Right renal pelvis (tissue), 4 donors: ENCODE measurements around the gene CYP2A7. TPM values are rescaled to one million over a fixed set of nuclear protein-coding genes. Genes with fewer than 3 reads are reported as not detected.
"Not testable (repeated sequence)": the region's sequence is repeated elsewhere in the genome, so short reads cannot be mapped to it uniquely, and the experiment has no call there.

Experiments
- DNase-seq, 4 donors: peaks; one replicate each; pipeline ENCODE4 v3.0.0-alpha.2; 2013; ENCODE audit warnings: low read depth in 4 of 4, low spot score in 3 of 4, missing footprints in 1 of 4
- polyA plus RNA-seq, 4 donors: library from polyadenylated mRNA; unstranded; fragments of 120-200 nt; gene quantifications; one replicate each; pipeline ENCODE4 v1.2.1, GENCODE V29; 2013; ENCODE audit not compliant: insufficient read length in 4 of 4

Gene CYP2A7
- polyA plus RNA-seq, 4 donors = not detected

DNA sequence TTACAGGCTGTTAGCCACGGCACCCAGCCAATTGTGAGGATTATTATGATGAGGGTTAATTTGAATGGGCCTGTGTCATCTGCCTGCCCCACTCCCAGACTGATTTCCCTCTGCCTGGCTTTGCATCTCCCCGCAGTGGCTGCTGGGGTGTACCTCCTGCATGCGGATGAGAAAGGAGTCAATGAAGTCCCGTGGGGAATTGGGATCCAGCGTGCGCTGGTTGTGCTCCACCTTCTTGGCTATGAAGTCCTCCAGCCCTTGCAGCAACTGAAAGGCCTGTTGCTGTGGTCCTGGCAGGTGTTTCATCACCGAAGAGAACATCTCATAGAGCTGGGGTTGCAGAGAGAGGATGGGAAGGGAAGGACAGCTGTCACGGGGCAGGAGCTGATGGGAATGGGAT is 35.3 kb downstream of the CYP2A7 start:
- DNase-seq = not testable (repeated sequence)

DNA sequence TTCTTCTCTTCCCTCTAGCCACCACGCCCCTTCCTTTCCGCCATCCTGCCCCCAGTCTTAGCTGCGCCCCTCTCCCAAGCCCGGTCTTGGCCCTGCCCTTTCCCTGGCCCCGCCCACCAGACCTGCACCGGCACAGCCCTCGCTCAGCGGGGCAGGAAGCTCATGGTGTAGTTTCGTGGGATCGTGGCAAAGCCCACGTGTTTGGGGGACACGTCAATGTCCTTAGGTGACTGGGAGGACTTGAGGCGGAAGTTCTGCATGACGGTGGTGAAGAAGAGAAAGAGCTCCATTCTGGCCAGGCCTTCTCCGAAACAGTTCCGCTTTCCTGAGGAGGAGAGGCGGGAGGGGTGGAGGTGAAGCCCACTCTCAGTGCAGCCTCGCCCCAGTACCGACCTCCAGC is 38.4 kb downstream of the CYP2A7 start:
- DNase-seq = not testable (repeated sequence)

DNA sequence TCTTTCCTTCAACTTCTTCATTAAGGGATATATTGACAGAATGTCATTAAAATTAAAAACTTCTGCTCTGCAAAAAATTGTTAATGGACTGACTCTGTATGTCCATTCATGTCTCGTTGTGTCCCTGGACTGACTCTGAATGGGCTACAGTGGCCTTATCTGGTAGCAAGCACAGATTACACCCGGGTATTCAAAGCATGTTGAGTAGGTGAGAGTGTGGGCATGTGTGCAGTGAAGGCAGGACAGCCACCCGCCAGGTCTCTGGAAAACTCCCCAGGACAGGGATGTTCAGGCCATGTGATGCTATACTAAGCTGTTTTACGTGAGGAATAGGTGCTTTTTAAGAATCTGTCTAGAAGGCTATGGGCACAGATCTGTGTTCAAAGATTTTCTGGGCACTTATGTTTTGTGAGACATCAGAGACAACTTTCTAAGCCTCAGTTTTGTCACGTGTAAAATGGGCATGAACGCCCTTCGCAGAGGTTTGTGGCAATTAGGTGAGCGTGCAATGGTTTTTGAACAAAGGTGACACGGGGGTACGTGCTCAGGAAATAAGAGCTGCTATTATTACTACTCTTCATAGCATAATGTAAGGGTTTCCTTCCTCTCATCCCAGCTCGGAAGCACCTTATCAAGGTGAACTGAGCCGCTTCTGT is 38.9 kb downstream of the CYP2A7 start:
- DNase-seq = not testable (repeated sequence)

DNA sequence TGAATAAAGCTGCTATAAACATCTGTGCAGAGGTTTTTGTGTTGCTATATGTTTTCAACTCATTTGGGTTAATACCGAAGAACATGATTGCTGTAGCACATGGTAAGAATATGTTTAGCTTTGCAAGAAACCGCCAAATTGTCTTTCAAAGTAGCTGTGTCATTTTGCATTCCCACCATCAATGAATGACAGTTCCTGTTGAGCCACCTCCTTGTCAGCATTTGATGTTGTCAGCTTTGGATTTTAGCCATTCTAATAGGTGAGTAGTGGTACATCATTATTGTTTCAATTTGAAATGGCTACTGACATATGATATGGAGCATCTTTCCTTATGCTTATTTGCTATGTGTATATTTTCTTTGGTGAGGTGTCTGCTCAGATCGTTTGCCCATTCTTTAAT is 40.0 kb downstream of the CYP2A7 start:
- not testable (repeated sequence) for DNase-seq

DNA sequence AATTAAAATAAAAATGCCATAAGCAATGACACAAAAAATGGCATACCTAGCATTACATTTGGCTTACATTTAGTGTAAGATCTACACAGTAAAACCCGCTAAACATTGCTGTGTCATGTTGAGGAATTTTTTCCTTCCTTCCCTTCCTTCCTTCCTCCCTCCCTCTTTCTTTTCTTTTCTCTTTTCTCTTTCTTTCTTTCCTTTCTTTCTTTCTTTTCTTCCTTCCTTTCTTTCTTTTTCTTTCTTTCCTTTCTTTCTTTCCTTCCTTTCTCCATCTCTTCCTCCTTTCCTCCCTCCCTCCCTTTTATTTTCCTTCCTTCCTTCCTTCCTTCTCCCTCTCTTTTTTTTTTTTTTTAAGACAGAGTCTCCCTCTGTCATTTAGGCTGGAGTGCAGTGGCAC is 43.6 kb downstream of the CYP2A7 start:
- not testable (repeated sequence) for DNase-seq

DNA sequence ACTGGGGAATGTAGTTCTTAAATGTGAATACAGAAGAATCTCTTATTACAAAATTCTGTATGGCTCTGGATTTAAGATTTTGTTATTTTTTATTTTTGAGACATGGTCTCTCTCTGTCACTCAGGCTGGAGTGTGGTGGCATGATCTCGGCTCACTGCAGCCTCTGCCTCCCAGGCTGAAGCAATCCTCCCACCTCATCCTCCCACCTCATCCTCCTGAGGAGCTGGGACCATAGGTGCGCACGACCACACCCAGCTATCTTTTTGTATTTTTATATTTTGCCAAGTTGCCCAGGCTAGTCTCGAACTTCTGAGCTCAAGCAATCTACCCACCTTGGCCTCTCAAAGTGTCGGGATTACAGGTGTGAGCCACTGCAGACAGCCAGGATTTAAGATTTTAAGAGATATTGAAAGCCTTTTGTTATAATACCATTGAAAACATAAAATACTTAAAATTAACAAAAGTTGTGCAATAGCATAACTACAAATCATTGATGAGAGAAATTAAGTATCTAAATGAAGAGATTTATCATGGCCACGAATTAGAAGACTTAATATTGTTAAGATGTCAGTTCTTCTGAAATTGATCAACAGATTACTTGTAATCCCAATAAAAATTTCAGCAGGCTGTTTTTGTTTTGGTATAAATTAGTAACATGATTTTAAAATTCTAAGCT is 45.1 kb downstream of the CYP2A7 start:
- DNase-seq = no peak

DNA sequence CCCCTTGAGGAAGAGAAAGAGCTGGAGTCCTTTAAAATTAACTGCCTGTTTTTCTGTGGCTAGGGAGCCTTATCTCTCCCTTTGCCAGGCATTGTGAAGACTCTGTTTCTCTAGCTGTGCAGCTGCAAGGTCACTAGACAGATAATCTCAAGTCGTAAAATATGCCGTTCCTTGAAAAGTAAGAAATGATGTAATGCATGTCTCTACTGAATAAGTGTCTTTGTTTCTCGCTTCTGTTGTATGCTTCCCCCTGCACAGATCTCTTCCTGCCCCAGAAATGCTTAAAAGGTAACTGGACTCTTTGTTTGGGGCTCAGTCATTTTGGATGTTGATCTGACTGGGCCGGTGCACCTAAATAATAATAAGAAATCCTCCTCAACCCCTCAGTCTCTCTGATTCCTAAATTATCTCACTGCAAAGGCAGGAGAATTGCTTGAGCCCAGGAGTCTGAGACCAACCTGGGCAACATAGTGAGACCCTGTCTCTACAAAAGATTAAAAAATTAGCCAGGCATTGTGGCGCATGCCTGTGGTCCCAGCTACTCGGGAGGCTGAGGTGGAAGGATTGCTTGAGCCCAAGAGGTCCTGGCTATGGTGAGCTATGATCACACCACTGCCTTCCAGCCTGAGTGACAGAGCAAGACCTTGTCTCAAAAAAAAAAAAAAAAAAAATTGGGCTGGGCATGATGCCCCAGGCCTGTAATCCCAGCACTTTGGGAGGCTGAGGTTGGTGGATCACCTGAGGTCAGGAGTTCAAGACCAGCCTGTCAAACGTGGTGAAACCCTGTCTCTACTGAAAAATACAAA is 48.1 kb downstream of the CYP2A7 start:
- not testable (repeated sequence) for DNase-seq

DNA sequence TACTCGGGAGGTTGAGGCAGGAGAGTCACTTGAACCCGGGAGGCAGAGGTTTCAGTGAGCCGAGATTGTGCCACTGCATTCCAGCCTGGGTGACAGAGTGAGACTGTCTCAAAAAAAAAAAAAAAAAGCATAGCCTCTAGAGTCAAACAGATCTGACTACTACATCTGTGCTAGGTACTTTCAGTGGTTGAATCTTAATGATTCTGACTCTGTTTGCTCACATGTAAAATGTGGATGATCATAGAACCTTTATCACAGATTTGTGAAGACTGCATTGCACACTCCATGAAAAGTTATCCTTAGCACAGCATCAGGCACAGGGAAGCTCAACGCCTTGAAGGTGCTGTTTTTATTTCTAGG is 49.6 kb downstream of the CYP2A7 start:
- DNase-seq = not testable (repeated sequence)

DNA sequence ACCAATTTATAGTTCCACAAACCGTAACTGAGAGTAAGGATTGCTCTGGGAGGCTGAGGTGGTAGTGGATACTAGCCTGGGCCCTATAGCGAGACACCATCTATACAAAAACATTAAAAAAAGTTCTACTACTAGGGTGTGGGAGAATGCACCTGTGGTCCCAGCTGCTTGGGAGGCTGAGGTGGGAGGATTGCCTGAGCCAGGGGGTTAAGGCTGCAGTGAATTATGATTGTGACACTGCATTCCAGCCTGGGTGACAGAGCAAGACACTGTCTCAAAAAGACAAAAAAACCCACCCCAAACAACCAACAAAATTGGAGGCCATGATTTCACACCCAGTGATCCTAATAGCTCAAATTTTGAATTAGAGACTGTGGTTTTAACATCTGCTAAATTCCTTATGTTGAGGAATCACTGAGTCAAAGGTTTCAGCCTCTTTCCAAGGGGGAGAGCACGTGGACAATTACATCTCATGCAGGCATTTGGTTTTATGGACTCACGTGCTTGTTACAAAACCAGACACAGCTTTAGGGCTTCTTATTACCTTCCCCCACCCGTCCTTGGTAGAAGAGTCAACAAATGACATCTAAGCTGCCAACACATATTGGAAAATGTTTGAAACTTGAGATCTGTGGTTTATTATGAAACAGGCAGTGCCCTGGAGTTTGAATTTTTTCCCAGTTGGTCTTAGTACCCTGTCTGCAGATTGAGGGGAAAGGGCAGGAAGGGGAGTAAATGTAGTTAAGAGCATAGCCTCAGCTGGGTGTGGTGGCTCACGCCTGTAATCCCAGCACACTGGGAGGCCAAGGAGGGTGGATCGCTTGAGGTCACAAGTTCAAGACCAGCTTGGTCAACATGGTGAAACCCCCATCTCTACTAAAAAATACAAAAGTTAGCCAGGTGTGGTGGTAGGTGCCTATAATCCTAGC is 50.3 kb downstream of the CYP2A7 start:
- no peak for DNase-seq

DNA sequence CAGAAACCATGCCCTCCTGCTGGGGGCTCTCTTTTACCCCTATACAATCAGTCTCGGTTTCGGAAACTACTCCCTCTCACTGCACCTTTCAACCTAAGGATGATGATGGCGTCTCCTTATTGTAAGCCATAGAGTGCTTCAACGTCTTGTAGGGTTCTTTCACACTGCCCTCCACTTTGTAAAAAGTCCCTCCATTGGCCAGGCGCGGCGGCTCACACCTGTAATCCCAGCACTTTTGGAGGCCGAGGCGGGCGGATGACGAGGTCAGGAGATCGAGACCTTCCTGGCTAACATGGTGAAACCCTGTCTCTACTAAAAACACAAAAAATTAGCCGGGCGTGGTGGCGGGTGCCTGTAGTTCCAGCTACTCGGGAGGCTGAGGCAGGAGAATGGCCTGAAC is 51.3 kb downstream of the CYP2A7 start:
- DNase-seq = not testable (repeated sequence)

DNA sequence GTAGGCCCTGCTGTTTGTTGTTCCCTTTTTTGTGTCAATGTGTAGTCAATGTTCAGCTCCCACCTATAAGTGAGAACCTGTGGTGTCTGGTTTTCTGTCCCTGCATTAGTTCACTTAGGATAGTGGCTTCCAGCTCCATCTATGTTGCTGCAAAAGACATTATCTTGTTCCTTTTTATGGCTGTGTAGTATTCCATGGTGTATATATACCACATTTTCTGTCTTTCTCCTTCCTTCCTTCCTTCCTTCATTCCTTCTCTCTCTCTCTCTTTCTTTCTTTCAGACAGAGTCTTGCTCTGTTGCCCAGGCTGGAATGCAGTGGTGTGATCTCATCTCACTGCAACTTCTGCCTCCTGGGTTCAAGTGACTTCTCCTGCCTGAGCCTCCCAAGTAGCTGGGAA is 52.8 kb downstream of the CYP2A7 start:
- DNase-seq = no peak

DNA sequence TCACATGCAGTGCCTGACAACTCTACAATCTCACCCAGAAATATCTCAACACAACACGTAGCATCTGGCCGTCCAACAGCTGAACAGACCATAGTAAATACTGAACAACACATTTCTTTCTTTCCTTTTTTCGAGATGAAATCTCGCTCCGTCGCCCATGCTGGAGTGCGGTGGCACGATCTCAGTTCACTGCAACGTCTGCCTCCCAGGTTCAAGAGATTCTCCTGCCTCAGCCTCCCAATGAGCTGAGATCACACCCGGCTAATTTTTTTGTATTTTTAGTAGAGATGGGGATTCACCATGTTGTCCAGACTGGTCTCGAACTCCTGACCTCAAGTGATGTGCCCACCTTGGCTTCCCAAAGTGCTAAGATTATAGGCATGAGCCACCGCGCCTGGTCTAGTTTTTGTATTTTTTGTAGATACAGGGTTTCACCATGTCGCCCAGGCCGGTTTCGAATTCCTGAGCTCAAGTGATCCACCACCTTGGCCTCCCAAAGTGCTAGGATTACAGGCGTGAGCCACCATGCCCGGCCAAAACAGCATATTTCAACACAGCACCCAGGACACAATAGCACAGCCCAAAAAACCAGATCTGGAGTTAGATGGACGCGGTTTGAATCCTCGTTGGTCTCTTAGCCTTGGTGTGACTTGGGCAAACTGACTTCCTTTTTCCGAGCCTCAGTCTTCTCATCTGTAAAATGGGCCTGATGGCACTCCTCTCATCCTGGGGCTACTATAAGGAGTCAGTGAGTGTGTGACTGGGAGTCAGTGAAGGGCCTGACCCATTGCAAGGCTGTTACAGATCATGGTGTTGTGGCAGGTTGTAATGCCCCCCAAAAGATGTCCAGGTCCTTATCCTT is 54.4 kb downstream of the CYP2A7 start:
- no peak for DNase-seq

DNA sequence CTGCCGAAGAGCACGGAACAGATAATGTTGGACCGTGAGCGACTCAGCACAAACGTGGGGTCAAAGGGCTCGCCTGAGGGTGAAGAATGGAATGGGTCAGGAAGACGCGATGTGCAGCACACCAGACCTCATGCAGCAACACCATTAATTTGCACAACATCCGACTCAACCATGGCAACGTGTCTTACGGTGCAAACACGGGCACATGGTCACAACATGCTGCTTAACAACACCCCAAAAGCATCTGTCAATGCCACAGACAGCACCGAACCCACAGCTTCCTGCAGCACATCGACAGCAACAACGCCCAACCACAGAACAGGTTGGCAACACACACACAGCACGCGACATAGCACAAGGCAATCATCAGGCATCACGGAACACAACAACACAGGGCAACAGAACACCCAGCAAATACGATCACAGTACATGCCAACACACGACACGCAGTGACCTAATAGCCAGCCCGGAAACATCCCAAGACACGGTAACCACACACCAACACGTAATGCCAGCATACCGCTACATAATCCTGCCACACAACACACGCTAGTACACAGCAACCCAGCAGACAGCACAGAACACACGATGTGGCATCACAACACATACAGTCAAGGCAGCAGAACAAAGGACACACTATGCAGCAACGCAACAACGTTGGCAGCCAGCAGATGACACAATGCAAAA is 55.2 kb downstream of the CYP2A7 start:
- not testable (repeated sequence) for DNase-seq

DNA sequence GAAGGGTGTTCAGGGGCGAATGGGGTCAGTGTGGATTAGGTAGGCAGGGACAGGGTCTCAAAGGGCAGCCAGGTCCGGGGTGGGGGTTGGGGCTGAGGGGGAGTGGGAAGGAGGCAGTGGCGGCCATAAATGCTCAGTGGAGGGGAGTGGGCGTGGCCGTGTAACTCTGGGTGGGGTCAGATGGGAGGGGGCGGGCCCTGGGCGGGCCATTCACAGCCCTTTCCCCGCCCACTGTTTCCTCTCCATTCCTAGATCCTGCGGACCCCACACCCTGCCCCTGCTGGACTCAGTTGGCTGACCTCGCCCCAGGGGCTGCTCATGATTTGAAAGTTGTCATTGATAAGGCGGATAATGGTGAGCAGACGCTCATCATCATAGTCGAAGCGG is 55.7 kb downstream of the CYP2A7 start:
- DNase-seq = not testable (repeated sequence)

DNA sequence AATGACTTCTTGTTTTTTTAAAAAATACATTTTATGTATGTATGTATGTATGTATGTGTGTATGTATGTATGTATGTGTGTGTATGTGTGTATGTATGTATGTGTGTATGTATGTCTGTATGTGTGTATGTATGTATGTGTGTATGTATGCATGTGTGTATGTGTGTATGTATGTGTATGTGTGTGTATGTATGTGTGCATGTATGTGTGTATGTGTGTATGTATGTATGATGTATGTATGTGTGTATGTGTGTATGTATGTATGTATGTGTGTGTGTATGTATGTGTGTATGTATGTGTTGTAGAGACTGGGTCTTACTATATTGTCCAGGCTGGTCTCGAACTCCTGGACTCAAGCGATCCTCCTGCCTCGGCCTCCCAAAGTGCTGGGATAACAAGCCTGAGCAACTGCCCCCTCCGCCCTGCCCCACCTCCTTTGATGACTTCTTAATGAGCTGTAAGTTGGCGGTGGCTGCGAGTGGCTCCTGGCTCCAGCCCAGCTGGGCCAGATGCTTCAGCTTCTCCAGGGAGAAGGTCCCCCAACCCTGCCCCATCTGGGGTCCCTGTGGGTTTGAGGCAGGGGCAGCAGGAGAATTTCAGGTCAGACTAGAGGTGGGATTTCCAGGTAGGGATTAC is 56.5 kb downstream of the CYP2A7 start:
- not testable (repeated sequence) for DNase-seq
